Airway epithelial cell (primary cell): ENCODE data around the gene HNRNPH2. TPM values are rescaled to one million over a fixed set of nuclear protein-coding genes. Genes with fewer than 3 reads are reported as not detected.

ENCODE experiments used
- total RNA-seq: library from RNA; depleted of rRNA; stranded (reverse); fragments of >200 nt; gene quantifications from 2 replicates; pipeline ENCODE4 v1.2.3, GENCODE V29; 2015

The HNRNPH2 gene
- 47.9 and 48.4 TPM in 2 replicates for total RNA-seq

DNA sequence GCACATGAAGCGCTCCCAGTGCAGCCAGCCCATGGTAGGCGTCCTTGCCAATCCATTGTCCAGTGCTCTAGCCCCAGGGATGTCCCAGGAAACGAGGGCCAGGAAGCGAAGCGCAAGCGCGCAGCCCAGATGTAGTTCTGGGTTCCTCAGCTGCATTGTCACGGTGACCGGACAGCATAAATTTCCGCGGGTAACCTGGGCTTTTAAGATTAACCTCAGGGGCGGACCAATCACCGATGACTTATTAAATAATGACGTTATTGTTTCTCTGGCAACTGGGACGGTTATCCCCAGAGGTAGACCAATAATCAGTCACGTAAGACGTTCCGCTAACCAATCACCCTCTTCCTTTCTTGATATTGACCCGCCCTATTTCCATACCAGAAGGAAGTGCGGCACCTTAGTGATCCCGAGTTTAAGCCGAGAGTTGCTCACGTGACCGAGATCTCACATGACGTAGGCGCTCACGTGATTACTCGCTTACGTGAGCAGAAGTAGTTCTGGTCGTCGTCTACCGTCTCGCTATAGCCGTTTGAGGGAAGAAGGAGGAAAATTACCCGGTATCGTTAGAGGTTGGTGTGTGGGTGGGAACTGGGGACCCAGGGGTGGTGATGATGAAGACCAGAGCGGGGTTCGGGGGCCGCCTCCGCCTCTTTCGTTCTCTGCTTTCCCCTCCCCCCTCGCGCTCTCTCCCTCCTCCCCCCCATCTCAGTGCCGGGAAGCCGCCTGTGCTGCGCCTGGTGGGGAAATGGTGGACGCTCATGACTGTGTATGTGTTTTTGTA, at the start of gene HNRNPH2, which contains the start of gene GLA:
TSS of gene HNRNPH2 (plus strand) at position 475 of the 784 bp plus-strand sequence. CDS start 3,767 bp downstream, outside the sequence.
TSS of gene GLA (minus strand) at position 178 of the 784 bp plus-strand sequence. CDS start at position 156, 22 bp downstream.

GRCh38 chrX:101385795-101386541, 22.1 kb upstream of the HNRNPH2 start, which contains the start of gene BTK:
Gene BTK (minus strand): TSS chrX:101386191. CDS start chrX:101375284, 10,907 bp downstream.

DNA sequence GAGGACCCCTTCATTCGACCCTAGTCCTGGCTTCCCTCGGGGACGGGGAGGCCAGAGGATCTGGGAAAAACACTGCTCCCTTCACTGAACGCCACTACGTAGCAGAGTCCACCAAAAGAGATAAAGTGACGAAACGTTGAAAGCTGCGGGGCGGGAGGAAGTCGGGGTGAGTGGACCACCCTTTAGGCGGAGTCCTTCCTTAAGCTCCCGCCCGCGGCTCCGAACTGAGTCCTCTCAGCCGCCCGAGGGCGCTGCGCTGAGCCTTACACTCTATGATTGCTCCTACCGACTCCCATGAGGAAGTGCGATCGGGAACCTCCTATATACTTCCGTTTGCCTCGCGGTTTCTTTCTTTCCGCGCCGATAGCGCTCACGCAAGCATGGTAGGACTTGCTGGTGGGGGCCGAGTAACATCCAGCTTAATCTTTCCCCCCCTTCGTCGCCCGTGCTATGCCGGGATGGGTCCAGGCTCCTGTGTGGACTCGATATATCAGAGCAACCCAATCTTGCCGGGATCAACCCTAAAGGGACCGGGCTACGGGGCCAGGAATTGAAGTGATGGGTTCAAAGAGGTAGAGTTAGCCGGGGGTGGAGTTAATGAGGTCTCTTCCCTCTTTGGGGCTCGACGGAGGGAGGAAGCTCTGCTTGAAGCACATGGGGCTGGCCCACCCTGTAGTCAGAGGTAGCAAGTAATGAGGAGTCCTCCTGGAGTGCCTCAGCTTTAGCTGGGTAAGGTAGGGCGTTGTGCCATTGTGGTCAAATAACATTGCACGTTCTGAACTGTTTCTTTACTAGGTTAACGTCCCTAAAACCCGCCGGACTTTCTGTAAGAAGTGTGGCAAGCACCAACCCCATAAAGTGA, 17.1 kb upstream of the HNRNPH2 start, which contains the start of gene RPL36A:
TSS of gene RPL36A (plus strand) at position 348 of the 862 bp plus-strand sequence. CDS start at position 381, 33 bp downstream.

Other genes with a start within 250 kb of the HNRNPH2 start
- gene DRP2, start 188.4 kb upstream of the HNRNPH2 start, total RNA-seq = under 0.01 and 0.09 TPM in 2 replicates
- gene TAF7L, start 116.9 kb upstream of the HNRNPH2 start, total RNA-seq = not detected in 2 replicates
- 5.0 and 9.0 TPM in 2 replicates for gene TIMM8A, start 59.5 kb upstream of the HNRNPH2 start, total RNA-seq
- 0.23 TPM in 1 of 2 replicates, not detected in the other for gene BTK, start 22.0 kb upstream of the HNRNPH2 start, total RNA-seq
- gene RPL36A, start 17.2 kb upstream of the HNRNPH2 start, total RNA-seq = 548 and 1,383 TPM in 2 replicates
- gene GLA, start 297 bp upstream of the HNRNPH2 start, total RNA-seq = 34.4 and 46.2 TPM in 2 replicates
- gene ARMCX4, start 77.2 kb downstream of the HNRNPH2 start, total RNA-seq = 0.05 and 0.92 TPM in 2 replicates
- 8.4 and 9.2 TPM in 2 replicates for gene ARMCX1, start 142.3 kb downstream of the HNRNPH2 start, total RNA-seq
- 8.0 and 13.6 TPM in 2 replicates for gene ARMCX6, start 209.8 kb downstream of the HNRNPH2 start, total RNA-seq
- 20.6 and 21.9 TPM in 2 replicates for gene ARMCX3, start 214.9 kb downstream of the HNRNPH2 start, total RNA-seq